ENCODE data around the gene CHD6.

GRCh38 chr20:41359541-41360011 is 258.6 kb downstream of the CHD6 start:
- TF ChIP-seq CTCF (IDR thresholded peaks at IDR 0.05) (no peak), POLR2A (IDR thresholded peaks at IDR 0.05; ENCODE audit: low read depth) (no peak)

All from esophagus muscularis mucosa (tissue), 3 donors.